GM23338 (cell line): ENCODE results near the gene AHNAK2. TPM values are rescaled to one million over a fixed set of nuclear protein-coding genes. Genes with fewer than 3 reads are reported as not detected.
"Not testable (repeated sequence)": the region's sequence is repeated elsewhere in the genome, so short reads cannot be mapped to it uniquely, and the experiment has no call there.

Source experiments
- ATAC-seq: fragments of 200-7000 bp; cut with Tn5 transposase; 3 replicates; pipeline ENCODE4 v1.9.1; 2020
- DNase-seq: peaks from one replicate; pipeline ENCODE4 v3.0.0-alpha.2; 2015; ENCODE audit warnings: low spot score
- H2AFZ ChIP-seq: fragments of 200-600 bp; sonication (generic); 2 replicates; pipeline ENCODE4 v1.8.0; 2016; ENCODE audit warnings: antibody characterized with exemption, mild to moderate bottlenecking, moderate library complexity
- H3F3A ChIP-seq: fragments of 200-600 bp; sonication (generic); replicated peaks from 2 replicates; pipeline ENCODE4 v1.8.0; 2017; ENCODE audit warnings: antibody characterized with exemption, mixed run types, low read depth
- H3K27ac ChIP-seq: fragments of 200-600 bp; sonication (generic); 2 replicates; pipeline ENCODE4 v1.6.1; 2016; ENCODE audit warnings: low read depth
- H3K27me3 ChIP-seq: fragments of 200-600 bp; sonication (generic); 2 replicates; pipeline ENCODE4 v1.8.0; 2016; ENCODE audit warnings: mild to moderate bottlenecking, mixed run types, moderate library complexity; ENCODE audit not compliant: insufficient read depth
- H3K36me3 ChIP-seq: fragments of 200-600 bp; sonication (generic); 2 replicates; pipeline ENCODE4 v1.8.0; 2016; ENCODE audit warnings: mild to moderate bottlenecking; ENCODE audit not compliant: insufficient read depth
- H3K4me1 ChIP-seq: fragments of 200-600 bp; sonication (generic); 2 replicates; pipeline ENCODE4 v1.8.0; 2016; ENCODE audit warnings: mild to moderate bottlenecking, moderate library complexity; ENCODE audit not compliant: insufficient read depth
- H3K4me2 ChIP-seq: fragments of 200-600 bp; sonication (generic); 2 replicates; pipeline ENCODE4 v1.7.1; 2017; ENCODE audit warnings: mixed run types
- H3K4me3 ChIP-seq: fragments of 200-600 bp; sonication (generic); 2 replicates; pipeline ENCODE4 v1.6.1; 2016; ENCODE audit warnings: mixed run types
- H3K79me2 ChIP-seq: fragments of 200-600 bp; sonication (generic); replicated peaks from 2 replicates; pipeline ENCODE4 v1.8.0; 2017; ENCODE audit warnings: mild to moderate bottlenecking; ENCODE audit not compliant: insufficient read depth
- H3K9me2 ChIP-seq: fragments of 200-600 bp; sonication (generic); 2 replicates; pipeline ENCODE4 v1.8.0; 2017; ENCODE audit not compliant: insufficient read depth
- H4K20me1 ChIP-seq: fragments of 200-600 bp; sonication (generic); replicated peaks from 2 replicates; pipeline ENCODE4 v1.8.0; 2017; ENCODE audit warnings: mild to moderate bottlenecking; ENCODE audit not compliant: insufficient read depth
- H3K27ac Mint-ChIP-seq: 2 replicates; pipeline ENCODE4 v1.8.0; 2020; ENCODE audit warnings: inconsistent platforms, mild to moderate bottlenecking, moderate library complexity, mixed read lengths
- H3K27me3 Mint-ChIP-seq: 3 replicates; pipeline ENCODE4 v1.8.0; 2022; ENCODE audit warnings: low read depth, mild to moderate bottlenecking, moderate library complexity, mixed read lengths, inconsistent platforms; ENCODE audit not compliant: insufficient read depth, poor library complexity
- H3K36me3 Mint-ChIP-seq: 3 replicates; pipeline ENCODE4 v1.8.0; 2021; ENCODE audit warnings: low read depth, mild to moderate bottlenecking, inconsistent platforms, moderate library complexity, mixed read lengths
- H3K4me1 Mint-ChIP-seq: 3 replicates; pipeline ENCODE4 v1.8.0; 2020; ENCODE audit warnings: mild to moderate bottlenecking, inconsistent platforms, mixed read lengths
- H3K4me3 Mint-ChIP-seq: 3 replicates; pipeline ENCODE4 v1.8.0; 2021; ENCODE audit warnings: moderate library complexity, mild to moderate bottlenecking, inconsistent platforms, mixed read lengths
- H3K9me3 Mint-ChIP-seq: 3 replicates; pipeline ENCODE4 v1.8.0; 2020; ENCODE audit warnings: moderate library complexity, mild to moderate bottlenecking, inconsistent platforms, mixed read lengths
- CREB1 ChIP-seq: fragments of 250-450 bp; sonication (Bioruptor Pico); IDR thresholded peaks from 2 replicates; pipeline ENCODE4 v1.5.0; 2020; ENCODE audit warnings: low read depth, mild to moderate bottlenecking, moderate library complexity
- CTCF ChIP-seq, 2 experiments: fragments of 200-600 bp in 1 of 2; sonication (generic) in 1 of 2; conservative IDR thresholded peaks; 2 replicates each; pipeline versions ENCODE4 v1.5.1 to v1.6.1; 2016 to 2017; ENCODE audit warnings: antibody characterized with exemption in 2 of 2, low read depth in 2 of 2, mild to moderate bottlenecking in 2 of 2, moderate library complexity in 1 of 2
- ETS1 ChIP-seq: IDR thresholded peaks from 2 replicates; pipeline ENCODE4 v1.6.1; 2016; ENCODE audit warnings: antibody characterized with exemption
- EZH2 ChIP-seq: fragments of 200-600 bp; sonication (generic); IDR thresholded peaks from one replicate; pipeline ENCODE4 v1.8.0; 2017; ENCODE audit warnings: antibody characterized with exemption, mild to moderate bottlenecking, low read depth; ENCODE audit not compliant: unreplicated experiment
- EZH2phosphoT487 ChIP-seq: fragments of 200-600 bp; sonication (generic); IDR thresholded peaks from one replicate; pipeline ENCODE4 v1.8.1; 2018; ENCODE audit warnings: antibody characterized with exemption; ENCODE audit not compliant: unreplicated experiment
- JUNB ChIP-seq: IDR thresholded peaks from one replicate; pipeline ENCODE4 v1.6.1; 2016; ENCODE audit warnings: antibody characterized with exemption; ENCODE audit not compliant: unreplicated experiment
- NANOG ChIP-seq: IDR thresholded peaks from 2 replicates; pipeline ENCODE4 v1.6.1; 2016; ENCODE audit warnings: antibody characterized with exemption, borderline replicate concordance
- POLR2AphosphoS5 ChIP-seq: IDR thresholded peaks from 2 replicates; pipeline ENCODE4 v1.6.1; 2016; ENCODE audit warnings: antibody characterized with exemption, low read depth
- REST ChIP-seq: IDR thresholded peaks from one replicate; pipeline ENCODE4 v1.6.1; 2018; ENCODE audit warnings: antibody characterized with exemption; ENCODE audit not compliant: unreplicated experiment
- STAT1 ChIP-seq: IDR thresholded peaks from one replicate; pipeline ENCODE4 v1.6.1; 2016; ENCODE audit warnings: antibody characterized with exemption; ENCODE audit not compliant: unreplicated experiment
- ZNF114 ChIP-seq: fragments of 250-450 bp; sonication (Bioruptor Pico); IDR thresholded peaks from 2 replicates; pipeline ENCODE4 v1.5.0; 2020; ENCODE audit warnings: mild to moderate bottlenecking, moderate library complexity
- ZNF331 ChIP-seq: fragments of 250-450 bp; sonication (Bioruptor Pico); IDR thresholded peaks from 2 replicates; pipeline ENCODE4 v1.5.0; 2020; ENCODE audit warnings: low read depth, mild to moderate bottlenecking, moderate library complexity
- polyA plus RNA-seq: library from polyadenylated mRNA; unstranded; fragments of >200 nt; fragmentation: Nextera tagmentation; extraction: Ambion mirVana; gene quantifications from 2 replicates; pipeline ENCODE4 v1.2.1, GENCODE V29; 2016
- total RNA-seq: library from RNA; depleted of rRNA; stranded (reverse); fragments of >200 nt; shearing (Covaris generic); gene quantifications from 2 replicates; pipeline ENCODE4 v1.2.3, GENCODE V29; 2014

Gene AHNAK2
- total and polyA plus RNA-seq, 2 experiments from 2014 or later: 1.1 to 2.6 TPM

GRCh38 chr14:104890292-104890691 lies 87.9 kb downstream of the AHNAK2 start:
- ATAC-seq, H3F3A ChIP-seq, H3K4me3 Mint-ChIP-seq, H3K27ac ChIP-seq, H3K4me3 ChIP-seq, H3K36me3 Mint-ChIP-seq, H3K4me1 Mint-ChIP-seq, H3K27me3 Mint-ChIP-seq, H3K9me3 Mint-ChIP-seq, H3K4me1 ChIP-seq, H2AFZ ChIP-seq, DNase-seq, H3K79me2 ChIP-seq, H3K36me3 ChIP-seq, H3K4me2 ChIP-seq, H3K27ac Mint-ChIP-seq, H4K20me1 ChIP-seq, H3K9me2 ChIP-seq, H3K27me3 ChIP-seq: not testable (repeated sequence)

- no peaks in the 10 kb centered on the region for H3K36me3 ChIP-seq
- Mint-ChIP-seq H3K27ac (no peak overlapping the region), H3K27me3 (peaks cover 2% of the 10 kb centered on the region), H3K4me3 (no peak overlapping the region), H3K36me3 (no peaks in the 10 kb centered on the region), H3K9me3 (no peaks in the 10 kb centered on the region), H3K4me1 (peaks cover 2% of the 10 kb centered on the region; the same call in 1 of the 3 replicates)
- H3K79me2 ChIP-seq: no peaks in the 10 kb centered on the region
- no peaks in the 10 kb centered on the region for H3K27me3 ChIP-seq
- no peaks in the 10 kb centered on the region for H3F3A ChIP-seq
- H3K9me2 ChIP-seq: no peaks in the 10 kb centered on the region
- no peak overlapping the region for H3K4me2 ChIP-seq
- peak; percentile 9; the same call in 2 of the 3 replicates for ATAC-seq
- H3K27ac ChIP-seq: no peak overlapping the region
- H3K4me1 ChIP-seq: no peaks in the 10 kb centered on the region
- no peak overlapping the region for H2AFZ ChIP-seq
- no peak overlapping the region for H3K4me3 ChIP-seq
- no peak for DNase-seq
- no peaks in the 10 kb centered on the region for H4K20me1 ChIP-seq
- TF ChIP-seq EZH2phosphoT487: no peak
- no peak for TF ChIP-seq CREB1 (CRISPR knock-in tag)
- TF ChIP-seq ZNF114 (CRISPR knock-in tag): no peak
- TF ChIP-seq EZH2: no peak
- no peak for TF ChIP-seq STAT1
- no peak for TF ChIP-seq POLR2AphosphoS5
- TF ChIP-seq JUNB: no peak
- no peak for TF ChIP-seq CTCF (conservative IDR thresholded peaks at IDR 0.05; ENCODE audit: low read depth in 2 of 2)
- TF ChIP-seq NANOG: no peak
- TF ChIP-seq ETS1: no peak
- no peak for TF ChIP-seq REST
- TF ChIP-seq ZNF331: no peak
Measured at GRCh38 chr14:104889375-104889757, 88.8 kb downstream of the AHNAK2 start.
